Neural progenitor cell (in vitro differentiated cells): ENCODE measurements around the gene FMN1. TPM values are rescaled to one million over a fixed set of nuclear protein-coding genes. Genes with fewer than 3 reads are reported as not detected.

Source experiments
- DNase-seq: peaks from one replicate; pipeline ENCODE4 v3.0.0-alpha.2; 2016; ENCODE audit warnings: low spot score
- H2AFZ ChIP-seq: fragments of 200-600 bp; sonication (generic); replicated peaks from 2 replicates; pipeline ENCODE4 v1.6.1; 2016; ENCODE audit warnings: antibody characterized with exemption
- H3F3A ChIP-seq: fragments of 200-600 bp; sonication (generic); 2 replicates; pipeline ENCODE4 v1.6.1; 2016; ENCODE audit warnings: antibody characterized with exemption, low read depth
- H3K27ac ChIP-seq: fragments of 200-600 bp; sonication (generic); 2 replicates; pipeline ENCODE4 v1.5.1; 2016; ENCODE audit warnings: mild to moderate bottlenecking
- H3K27me3 ChIP-seq: fragments of 200-600 bp; sonication (generic); 2 replicates; pipeline ENCODE4 v1.6.1; 2016; ENCODE audit warnings: mild to moderate bottlenecking, moderate library complexity
- H3K36me3 ChIP-seq: fragments of 200-600 bp; sonication (generic); 2 replicates; pipeline ENCODE4 v1.5.1; 2016
- H3K4me1 ChIP-seq: fragments of 200-600 bp; sonication (generic); 2 replicates; pipeline ENCODE4 v1.6.1; 2016; ENCODE audit warnings: mixed run types
- H3K4me2 ChIP-seq: fragments of 200-600 bp; sonication (generic); 2 replicates; pipeline ENCODE4 v1.6.1; 2016
- H3K4me3 ChIP-seq: fragments of 200-600 bp; sonication (generic); 2 replicates; pipeline ENCODE4 v1.5.1; 2016
- H3K79me2 ChIP-seq: fragments of 200-600 bp; sonication (generic); 2 replicates; pipeline ENCODE4 v1.6.1; 2016; ENCODE audit warnings: low read depth
- H3K9ac ChIP-seq: fragments of 200-600 bp; sonication (generic); 2 replicates; pipeline ENCODE4 v1.6.1; 2016
- H3K9me3 ChIP-seq: fragments of 200-600 bp; sonication (generic); 2 replicates; pipeline ENCODE4 v1.5.1; 2016; ENCODE audit warnings: low read depth
- H4K20me1 ChIP-seq: fragments of 200-600 bp; sonication (generic); 2 replicates; pipeline ENCODE4 v1.6.1; 2016; ENCODE audit warnings: low read depth
- H3K27ac Mint-ChIP-seq: 3 replicates; pipeline ENCODE4 v1.8.0; 2021; ENCODE audit warnings: mixed read lengths
- H3K27me3 Mint-ChIP-seq: 2 replicates; pipeline ENCODE4 v1.8.0; 2022; ENCODE audit warnings: low read depth, mild to moderate bottlenecking, inconsistent platforms, moderate library complexity, mixed read lengths; ENCODE audit not compliant: insufficient read depth
- H3K36me3 Mint-ChIP-seq: 3 replicates; pipeline ENCODE4 v1.8.0; 2021; ENCODE audit warnings: mixed read lengths
- H3K4me1 Mint-ChIP-seq: 3 replicates; pipeline ENCODE4 v1.8.0; 2021; ENCODE audit warnings: mixed read lengths
- H3K4me3 Mint-ChIP-seq: 3 replicates; pipeline ENCODE4 v1.8.0; 2021; ENCODE audit warnings: mild to moderate bottlenecking, moderate library complexity, mixed read lengths
- H3K9me3 Mint-ChIP-seq: 3 replicates; pipeline ENCODE4 v1.8.0; 2020; ENCODE audit warnings: mixed read lengths
- CTCF ChIP-seq: fragments of 200-600 bp; sonication (generic); IDR thresholded peaks from 2 replicates; pipeline ENCODE4 v1.5.1; 2017; ENCODE audit warnings: antibody characterized with exemption, mild to moderate bottlenecking
- EZH2 ChIP-seq: fragments of 200-600 bp; sonication (generic); IDR thresholded peaks from 2 replicates; pipeline ENCODE4 v1.6.1; 2017; ENCODE audit warnings: antibody characterized with exemption, mild to moderate bottlenecking, moderate library complexity
- EZH2phosphoT487 ChIP-seq: fragments of 200-600 bp; sonication (generic); IDR thresholded peaks from 2 replicates; pipeline ENCODE4 v1.6.1; 2017; ENCODE audit warnings: antibody characterized with exemption
- total RNA-seq: library from RNA; depleted of rRNA; stranded (reverse); fragments of >200 nt; gene quantifications from 2 replicates; pipeline ENCODE4 v1.2.3, GENCODE V29; 2015; ENCODE audit warnings: low replicate concordance

Gene FMN1
- total RNA-seq, 1 donor from 2014 or later: 5.7 TPM

- Mint-ChIP-seq H3K27me3 (peaks cover 3% of the 10 kb centered on the region), H3K27ac (no peak overlapping the region), H3K4me1 (peaks cover 34% of the 10 kb centered on the region), H3K4me3 (no peak overlapping the region), H3K36me3 (no peaks in the 10 kb centered on the region), H3K9me3 (no peaks in the 10 kb centered on the region)
- Histone ChIP-seq H3K79me2 (no peaks in the 10 kb centered on the region), H3K9me3 (no peaks in the 10 kb centered on the region), H3K9ac (no peak overlapping the region), H2AFZ (peak overlapping the region; percentile 9), H3K4me1 (peaks cover 27% of the 10 kb centered on the region), H3K27ac (no peak overlapping the region), H3K27me3 (no peaks in the 10 kb centered on the region), H4K20me1 (no peaks in the 10 kb centered on the region), H3K4me2 (no peak overlapping the region), H3F3A (no peaks in the 10 kb centered on the region), H3K4me3 (no peak overlapping the region), H3K36me3 (no peaks in the 10 kb centered on the region)
- no peak for TF ChIP-seq EZH2phosphoT487
- no peak for TF ChIP-seq EZH2
- TF ChIP-seq CTCF: no peak
- DNase-seq: no peak
These were observed 127.9 kb downstream of the FMN1 start for GRCh38 chr15:33066584-33066983.

GRCh38 chr15:33064878-33065277 lies 129.6 kb downstream of the FMN1 start:
- H3K27me3 ChIP-seq: no peaks in the 10 kb centered on the region
- Mint-ChIP-seq H3K27ac (peak overlapping the region; percentile 65), H3K36me3 (no peaks in the 10 kb centered on the region), H3K4me3 (no peak overlapping the region), H3K27me3 (peaks cover 5% of the 10 kb centered on the region), H3K9me3 (no peaks in the 10 kb centered on the region), H3K4me1 (peaks cover 34% of the 10 kb centered on the region)
- H3F3A ChIP-seq: no peaks in the 10 kb centered on the region
- H4K20me1 ChIP-seq: no peaks in the 10 kb centered on the region
- TF ChIP-seq CTCF (no peak), EZH2phosphoT487 (no peak), EZH2 (no peak)
- no peaks in the 10 kb centered on the region for H3K79me2 ChIP-seq
- no peak overlapping the region for H3K9ac ChIP-seq
- H3K9me3 ChIP-seq: no peaks in the 10 kb centered on the region
- H3K4me3 ChIP-seq: no peak overlapping the region
- no peak overlapping the region for H3K27ac ChIP-seq
- no peak overlapping the region for H3K4me2 ChIP-seq
- no peaks in the 10 kb centered on the region for H3K36me3 ChIP-seq
- no peak overlapping the region for H2AFZ ChIP-seq
- no peak for DNase-seq
- H3K4me1 ChIP-seq: peaks cover 27% of the 10 kb centered on the region

GRCh38 chr15:33059184-33059583 lies 135.3 kb downstream of the FMN1 start:
- Histone ChIP-seq H3K9ac (no peak overlapping the region), H3K4me3 (no peak overlapping the region), H3K4me1 (no peaks in the 10 kb centered on the region), H2AFZ (no peak overlapping the region), H3K27ac (no peak overlapping the region), H4K20me1 (no peaks in the 10 kb centered on the region), H3K9me3 (no peaks in the 10 kb centered on the region), H3K36me3 (no peaks in the 10 kb centered on the region), H3K4me2 (no peak overlapping the region), H3K79me2 (no peaks in the 10 kb centered on the region), H3K27me3 (no peaks in the 10 kb centered on the region), H3F3A (no peaks in the 10 kb centered on the region)
- DNase-seq: no peak
- TF ChIP-seq EZH2: no peak
- no peak for TF ChIP-seq EZH2phosphoT487
- TF ChIP-seq CTCF: no peak
- no peaks in the 10 kb centered on the region for H3K4me1 Mint-ChIP-seq
- H3K9me3 Mint-ChIP-seq: peaks cover 4% of the 10 kb centered on the region
- no peak overlapping the region for H3K4me3 Mint-ChIP-seq
- no peaks in the 10 kb centered on the region for H3K36me3 Mint-ChIP-seq
- H3K27ac Mint-ChIP-seq: no peak overlapping the region
- H3K27me3 Mint-ChIP-seq: peaks cover 3% of the 10 kb centered on the region
